Cardiac septum (tissue), 1 donor: Measurements from ENCODE around the gene PRKCB. TPM values are rescaled to one million over a fixed set of nuclear protein-coding genes. Genes with fewer than 3 reads are reported as not detected.

ENCODE experiments used
- DNase-seq: peaks from one replicate; pipeline ENCODE4 v3.0.0-alpha.2; 2020; ENCODE audit warnings: low spot score
- intact Hi-C: fragments of 100-400 bp; cut with DNase I; formaldehyde crosslinking; loops from one replicate; pipeline ENCODE4 v1.14.0; 2022
- total RNA-seq: library from RNA; stranded (reverse); fragmentation: NEBNext Ultra II Directional; extraction: Animal tissue kit (Norgen Biotek cat#: 25700); gene quantifications from one replicate; pipeline ENCODE4 v1.2.1, GENCODE V29; 2021
- donor health status: DM: no; HTN: no; CAD: no.

Gene PRKCB
- total RNA-seq, 1 donor from 2014 or later: 2.3 TPM

- no peak for DNase-seq
- intact Hi-C loops: no loop called here
These were observed 117.7 kb downstream of the PRKCB start for GRCh38 chr16:23953476-23953875.

- intact Hi-C loops: no loop called here
- no peak for DNase-seq
These were observed 119.3 kb downstream of the PRKCB start for GRCh38 chr16:23955088-23955487.

- no peak for DNase-seq
- intact Hi-C loops: no loop called here
These were observed 121.5 kb downstream of the PRKCB start for GRCh38 chr16:23957287-23957686.

- no peak for DNase-seq
- intact Hi-C loops: no loop called here
These were observed 123.4 kb downstream of the PRKCB start for GRCh38 chr16:23959072-23959751.

GRCh38 chr16:23959752-23960072, 123.9 kb downstream of the PRKCB start:
- intact Hi-C loops: no loop called here
- no peak for DNase-seq

- no peak for DNase-seq
- intact Hi-C loops: no loop called here
These were observed 124.5 kb downstream of the PRKCB start for GRCh38 chr16:23960081-23960885.

- intact Hi-C loops: no loop called here
- no peak for DNase-seq
These were observed 126.2 kb downstream of the PRKCB start for GRCh38 chr16:23962001-23962400.

GRCh38 chr16:23964136-23964535, 128.4 kb downstream of the PRKCB start:
- DNase-seq: no peak
- intact Hi-C loops: no loop called here

GRCh38 chr16:23965137-23965733, 129.5 kb downstream of the PRKCB start:
- intact Hi-C loops: no loop called here
- DNase-seq: no peak

GRCh38 chr16:23966597-23967394, 131.0 kb downstream of the PRKCB start:
- no peak for DNase-seq
- intact Hi-C loops: no loop called here

- intact Hi-C loops: no loop called here
- DNase-seq: no peak
These were observed 132.0 kb downstream of the PRKCB start for GRCh38 chr16:23967775-23968174.

- no peak for DNase-seq
- intact Hi-C loops: no loop called here
These were observed 132.4 kb downstream of the PRKCB start for GRCh38 chr16:23968176-23968575.

- DNase-seq: no peak
- intact Hi-C loops: no loop called here
These were observed 133.9 kb downstream of the PRKCB start for GRCh38 chr16:23969468-23970297.

- intact Hi-C loops: no loop called here
- DNase-seq: no peak
These were observed 138.4 kb downstream of the PRKCB start for GRCh38 chr16:23974223-23974622.

- intact Hi-C loops: no loop called here
- DNase-seq: no peak
These were observed 139.5 kb downstream of the PRKCB start for GRCh38 chr16:23975293-23975692.

- intact Hi-C loops: no loop called here
- DNase-seq: no peak
These were observed 140.3 kb downstream of the PRKCB start for GRCh38 chr16:23976091-23976490.

GRCh38 chr16:23976524-23976923, 140.7 kb downstream of the PRKCB start:
- no peak for DNase-seq
- intact Hi-C loops: no loop called here

- intact Hi-C loops: no loop called here
These were observed 143.7 kb downstream of the PRKCB start for GRCh38 chr16:23979441-23979840.

GRCh38 chr16:23979982-23980381, 144.2 kb downstream of the PRKCB start:
- no peak for DNase-seq
- intact Hi-C loops: no loop called here

More at GRCh38 chr16:23979441-23979840, 143.7 kb downstream of the PRKCB start:
- no peak for DNase-seq
